ENCODE measurements around the gene SNX22.
A peak's percentile ranks its signal among the peaks of the same experiment; 100 is the strongest.

Gene SNX22

DNA sequence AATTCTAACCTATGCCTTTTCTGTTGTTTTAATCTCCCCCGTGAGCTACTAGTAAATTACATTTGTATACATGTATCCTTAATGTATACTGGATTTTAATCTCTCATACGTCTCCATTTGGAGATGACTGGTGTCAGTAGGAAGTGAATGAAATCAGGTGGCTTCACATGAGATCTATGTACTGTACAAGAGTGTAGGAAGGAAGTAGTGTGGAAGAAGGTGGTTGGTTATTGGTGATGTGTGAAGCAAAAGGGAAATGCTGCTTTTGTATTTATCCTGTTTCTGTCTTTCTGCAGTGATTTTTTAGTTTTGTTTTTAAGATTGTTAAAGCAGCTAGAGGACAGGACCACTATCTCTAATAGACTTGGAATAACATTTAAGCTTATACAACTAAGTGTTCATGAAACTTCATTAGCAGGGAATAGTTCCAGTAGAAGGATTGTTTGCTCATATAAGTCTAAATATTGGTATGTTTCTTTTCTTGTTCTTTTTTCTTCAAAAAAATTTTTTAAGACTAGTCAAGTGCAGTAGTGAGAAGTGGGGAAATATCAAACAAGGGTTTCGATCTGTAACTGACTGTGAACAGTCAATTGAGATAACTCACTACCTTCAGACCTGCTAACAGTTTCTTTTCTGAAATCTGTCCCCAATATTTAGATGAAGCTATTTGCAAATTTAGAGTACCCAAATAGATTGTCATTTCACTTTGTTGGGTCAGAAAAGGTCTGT is 40.4 kb upstream of the SNX22 start:
- Histone ChIP-seq H3K4me3 (replicated peaks; ENCODE audit: insufficient read depth, low read length) (no peak overlapping the region), H3K27ac (replicated peaks) (no peak overlapping the region), H3K27me3 (ENCODE audit: insufficient read depth, poor library complexity, severe bottlenecking) (no peaks in the 10 kb centered on the region)
- DNase-seq (ENCODE audit: low read depth in 1 of 2, low spot score in 1 of 2): no peak
- TF ChIP-seq SPI1 (IDR thresholded peaks at IDR 0.05; ENCODE audit: borderline replicate concordance, low read depth) (no peak), GABPA (IDR thresholded peaks at IDR 0.05; ENCODE audit: low read depth) (no peak)

- TF ChIP-seq, protein P1, sequence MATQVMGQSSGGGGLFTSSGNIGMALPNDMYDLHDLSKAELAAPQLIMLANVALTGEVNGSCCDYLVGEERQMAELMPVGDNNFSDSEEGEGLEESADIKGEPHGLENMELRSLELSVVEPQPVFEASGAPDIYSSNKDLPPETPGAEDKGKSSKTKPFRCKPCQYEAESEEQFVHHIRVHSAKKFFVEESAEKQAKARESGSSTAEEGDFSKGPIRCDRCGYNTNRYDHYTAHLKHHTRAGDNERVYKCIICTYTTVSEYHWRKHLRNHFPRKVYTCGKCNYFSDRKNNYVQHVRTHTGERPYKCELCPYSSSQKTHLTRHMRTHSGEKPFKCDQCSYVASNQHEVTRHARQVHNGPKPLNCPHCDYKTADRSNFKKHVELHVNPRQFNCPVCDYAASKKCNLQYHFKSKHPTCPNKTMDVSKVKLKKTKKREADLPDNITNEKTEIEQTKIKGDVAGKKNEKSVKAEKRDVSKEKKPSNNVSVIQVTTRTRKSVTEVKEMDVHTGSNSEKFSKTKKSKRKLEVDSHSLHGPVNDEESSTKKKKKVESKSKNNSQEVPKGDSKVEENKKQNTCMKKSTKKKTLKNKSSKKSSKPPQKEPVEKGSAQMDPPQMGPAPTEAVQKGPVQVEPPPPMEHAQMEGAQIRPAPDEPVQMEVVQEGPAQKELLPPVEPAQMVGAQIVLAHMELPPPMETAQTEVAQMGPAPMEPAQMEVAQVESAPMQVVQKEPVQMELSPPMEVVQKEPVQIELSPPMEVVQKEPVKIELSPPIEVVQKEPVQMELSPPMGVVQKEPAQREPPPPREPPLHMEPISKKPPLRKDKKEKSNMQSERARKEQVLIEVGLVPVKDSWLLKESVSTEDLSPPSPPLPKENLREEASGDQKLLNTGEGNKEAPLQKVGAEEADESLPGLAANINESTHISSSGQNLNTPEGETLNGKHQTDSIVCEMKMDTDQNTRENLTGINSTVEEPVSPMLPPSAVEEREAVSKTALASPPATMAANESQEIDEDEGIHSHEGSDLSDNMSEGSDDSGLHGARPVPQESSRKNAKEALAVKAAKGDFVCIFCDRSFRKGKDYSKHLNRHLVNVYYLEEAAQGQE (IDR thresholded peaks at IDR 0.05; ENCODE audit: insufficient replicate concordance, low read depth): no peak
- no peak for TF ChIP-seq GABPA (IDR thresholded peaks at IDR 0.05; ENCODE audit: low read depth)
- TF ChIP-seq, protein P2, sequence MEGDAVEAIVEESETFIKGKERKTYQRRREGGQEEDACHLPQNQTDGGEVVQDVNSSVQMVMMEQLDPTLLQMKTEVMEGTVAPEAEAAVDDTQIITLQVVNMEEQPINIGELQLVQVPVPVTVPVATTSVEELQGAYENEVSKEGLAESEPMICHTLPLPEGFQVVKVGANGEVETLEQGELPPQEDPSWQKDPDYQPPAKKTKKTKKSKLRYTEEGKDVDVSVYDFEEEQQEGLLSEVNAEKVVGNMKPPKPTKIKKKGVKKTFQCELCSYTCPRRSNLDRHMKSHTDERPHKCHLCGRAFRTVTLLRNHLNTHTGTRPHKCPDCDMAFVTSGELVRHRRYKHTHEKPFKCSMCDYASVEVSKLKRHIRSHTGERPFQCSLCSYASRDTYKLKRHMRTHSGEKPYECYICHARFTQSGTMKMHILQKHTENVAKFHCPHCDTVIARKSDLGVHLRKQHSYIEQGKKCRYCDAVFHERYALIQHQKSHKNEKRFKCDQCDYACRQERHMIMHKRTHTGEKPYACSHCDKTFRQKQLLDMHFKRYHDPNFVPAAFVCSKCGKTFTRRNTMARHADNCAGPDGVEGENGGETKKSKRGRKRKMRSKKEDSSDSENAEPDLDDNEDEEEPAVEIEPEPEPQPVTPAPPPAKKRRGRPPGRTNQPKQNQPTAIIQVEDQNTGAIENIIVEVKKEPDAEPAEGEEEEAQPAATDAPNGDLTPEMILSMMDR (IDR thresholded peaks at IDR 0.05; ENCODE audit: insufficient read depth, low read length): no peak
- TF ChIP-seq SPI1 (IDR thresholded peaks at IDR 0.05; ENCODE audit: borderline replicate concordance, low read depth): no peak
- no peak for TF ChIP-seq POLR2AphosphoS5 (IDR thresholded peaks at IDR 0.05; ENCODE audit: low read depth)
- Histone ChIP-seq H3K4me3 (replicated peaks; ENCODE audit: insufficient read depth, low read length) (no peak overlapping the region), H3K27me3 (ENCODE audit: insufficient read depth, poor library complexity, severe bottlenecking) (no peaks in the 10 kb centered on the region), H3K27ac (replicated peaks) (no peak overlapping the region)
- DNase-seq (ENCODE audit: low read depth in 1 of 2, low spot score in 1 of 2): no peak
Observed at GRCh38 chr15:64111679-64112050, 39.9 kb upstream of the SNX22 start.

DNA sequence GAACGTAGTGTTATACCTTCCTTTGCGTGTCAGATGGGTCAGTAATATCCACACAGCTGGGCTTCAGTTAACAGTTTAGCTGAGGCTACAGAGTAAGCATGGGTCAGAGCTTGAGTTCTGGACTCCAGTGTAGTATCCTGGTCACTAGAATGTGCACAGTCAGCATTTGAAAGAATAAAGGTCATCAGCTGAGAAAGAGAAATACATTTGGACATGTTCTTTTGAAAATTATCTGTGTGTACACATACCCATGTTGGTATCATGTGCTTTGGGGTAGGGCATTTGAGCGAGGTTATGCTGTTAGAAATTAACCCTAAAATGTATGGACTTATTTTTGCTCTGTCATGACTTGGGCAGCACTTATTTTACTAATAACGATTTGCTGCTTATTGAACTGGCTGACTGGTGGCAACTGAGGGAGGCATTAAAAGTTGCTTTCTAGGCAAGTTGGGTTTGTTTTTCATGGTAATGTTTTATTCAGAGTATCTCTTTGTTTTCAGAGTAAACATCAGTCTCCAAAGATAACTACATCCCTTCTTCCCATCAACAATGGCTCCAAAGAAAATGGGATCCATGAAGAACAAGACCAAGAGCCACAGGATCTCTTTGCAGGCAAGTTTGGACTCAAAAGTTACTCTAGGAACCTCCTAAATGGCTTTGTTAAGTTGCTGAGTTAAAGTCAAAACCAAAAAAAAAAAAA is 39.3 kb upstream of the SNX22 start:
- TF ChIP-seq SPI1 (IDR thresholded peaks at IDR 0.05; ENCODE audit: borderline replicate concordance, low read depth): no peak
- TF ChIP-seq POLR2AphosphoS5 (IDR thresholded peaks at IDR 0.05; ENCODE audit: low read depth): no peak
- TF ChIP-seq, protein P1 (IDR thresholded peaks at IDR 0.05; ENCODE audit: insufficient replicate concordance, low read depth): no peak
- no peak for TF ChIP-seq GABPA (IDR thresholded peaks at IDR 0.05; ENCODE audit: low read depth)
- TF ChIP-seq, protein P2 (IDR thresholded peaks at IDR 0.05; ENCODE audit: insufficient read depth, low read length): no peak
- Histone ChIP-seq H3K27ac (replicated peaks) (peak overlapping the region; percentile 24), H3K27me3 (ENCODE audit: insufficient read depth, poor library complexity, severe bottlenecking) (no peaks in the 10 kb centered on the region), H3K4me3 (replicated peaks; ENCODE audit: insufficient read depth, low read length) (no peak overlapping the region)
- DNase-seq (ENCODE audit: low read depth in 1 of 2, low spot score in 1 of 2): no peak

GRCh38 chr15:64112904-64113303 is 38.6 kb upstream of the SNX22 start:
- Histone ChIP-seq H3K4me3 (replicated peaks; ENCODE audit: insufficient read depth, low read length) (no peak overlapping the region), H3K27me3 (ENCODE audit: insufficient read depth, poor library complexity, severe bottlenecking) (no peaks in the 10 kb centered on the region), H3K27ac (replicated peaks) (peak overlapping the region; percentile 24)
- TF ChIP-seq GABPA (IDR thresholded peaks at IDR 0.05; ENCODE audit: low read depth): no peak
- no peak for TF ChIP-seq POLR2AphosphoS5 (IDR thresholded peaks at IDR 0.05; ENCODE audit: low read depth)
- TF ChIP-seq, protein P1 (IDR thresholded peaks at IDR 0.05; ENCODE audit: insufficient replicate concordance, low read depth): no peak
- TF ChIP-seq, protein P2 (IDR thresholded peaks at IDR 0.05; ENCODE audit: insufficient read depth, low read length): no peak
- TF ChIP-seq SPI1 (IDR thresholded peaks at IDR 0.05; ENCODE audit: borderline replicate concordance, low read depth): no peak
- DNase-seq (ENCODE audit: low read depth in 1 of 2, low spot score in 1 of 2): peak in 1 of 2 experiments; percentile 49
